WERI-Rb-1 (cell line): Measurements from ENCODE around the gene PTOV1.
A peak's percentile ranks its signal among the peaks of the same experiment; 100 is the strongest.

Source experiments
- DNase-seq: peaks from one replicate; pipeline ENCODE4 v3.0.0-alpha.2; 2020
- H3K27ac ChIP-seq: fragments of 250-450 bp; sonication (Bioruptor Pico); 2 replicates; pipeline ENCODE4 v1.5.1; 2020; ENCODE audit warnings: mild to moderate bottlenecking, moderate library complexity
- H3K27me3 ChIP-seq: fragments of 250-450 bp; sonication (Bioruptor Pico); 2 replicates; pipeline ENCODE4 v1.5.1; 2021; ENCODE audit warnings: mild to moderate bottlenecking, low read depth, moderate library complexity; ENCODE audit not compliant: insufficient read depth, severe bottlenecking
- H3K36me3 ChIP-seq: fragments of 250-450 bp; sonication (Bioruptor Pico); 2 replicates; pipeline ENCODE4 v1.5.1; 2020; ENCODE audit warnings: mild to moderate bottlenecking, moderate library complexity
- H3K4me3 ChIP-seq: 2 replicates; pipeline ENCODE4 v1.5.1; 2011; ENCODE audit warnings: low read depth, mild to moderate bottlenecking, control low read depth, low read length
- H3K9me3 ChIP-seq: fragments of 250-450 bp; sonication (Bioruptor Pico); 2 replicates; pipeline ENCODE4 v1.5.1; 2021; ENCODE audit warnings: mild to moderate bottlenecking, moderate library complexity; ENCODE audit not compliant: severe bottlenecking
- TF ChIP-seq, protein P1 (sequence below): IDR thresholded peaks from 2 replicates; pipeline ENCODE4 v1.5.1; 2011; ENCODE audit warnings: low read depth, mild to moderate bottlenecking, control low read depth, inconsistent platforms, low read length

The PTOV1 gene

DNA sequence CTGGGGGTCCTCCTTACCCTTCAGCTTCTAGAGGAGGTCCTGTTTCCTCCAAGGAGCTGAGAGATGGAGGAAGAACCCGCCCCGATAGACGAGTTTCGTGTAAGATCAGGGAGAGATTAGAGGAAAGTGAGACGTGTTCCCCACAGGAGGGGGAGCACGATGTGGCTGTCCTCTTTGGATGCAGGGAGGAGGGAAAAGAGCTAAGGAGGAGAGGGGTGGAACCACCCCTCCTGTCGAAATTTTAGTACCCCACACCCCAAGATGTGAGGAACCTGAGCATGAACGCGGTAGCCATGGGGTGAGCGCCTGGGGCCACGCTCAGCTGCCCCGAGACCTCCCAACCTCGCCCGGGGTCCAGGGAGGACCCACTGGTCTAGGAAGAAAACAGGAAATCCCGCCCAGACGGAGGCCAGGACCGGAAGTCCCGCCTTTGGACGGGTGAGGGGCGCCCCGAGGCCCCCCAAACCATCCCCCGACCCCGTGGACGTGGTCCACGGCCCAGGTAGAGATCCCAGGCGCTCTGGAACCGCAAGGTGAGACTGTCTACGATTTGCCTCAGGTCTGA is 25.0 kb downstream of the PTOV1 start:
- Histone ChIP-seq H3K36me3 (peaks cover 17% of the 10 kb centered on the region), H3K27me3 (no peaks in the 10 kb centered on the region), H3K27ac (peak overlapping the region; percentile 96), H3K4me3 (peak overlapping the region; percentile 78), H3K9me3 (no peaks in the 10 kb centered on the region)
- TF ChIP-seq, protein P1, sequence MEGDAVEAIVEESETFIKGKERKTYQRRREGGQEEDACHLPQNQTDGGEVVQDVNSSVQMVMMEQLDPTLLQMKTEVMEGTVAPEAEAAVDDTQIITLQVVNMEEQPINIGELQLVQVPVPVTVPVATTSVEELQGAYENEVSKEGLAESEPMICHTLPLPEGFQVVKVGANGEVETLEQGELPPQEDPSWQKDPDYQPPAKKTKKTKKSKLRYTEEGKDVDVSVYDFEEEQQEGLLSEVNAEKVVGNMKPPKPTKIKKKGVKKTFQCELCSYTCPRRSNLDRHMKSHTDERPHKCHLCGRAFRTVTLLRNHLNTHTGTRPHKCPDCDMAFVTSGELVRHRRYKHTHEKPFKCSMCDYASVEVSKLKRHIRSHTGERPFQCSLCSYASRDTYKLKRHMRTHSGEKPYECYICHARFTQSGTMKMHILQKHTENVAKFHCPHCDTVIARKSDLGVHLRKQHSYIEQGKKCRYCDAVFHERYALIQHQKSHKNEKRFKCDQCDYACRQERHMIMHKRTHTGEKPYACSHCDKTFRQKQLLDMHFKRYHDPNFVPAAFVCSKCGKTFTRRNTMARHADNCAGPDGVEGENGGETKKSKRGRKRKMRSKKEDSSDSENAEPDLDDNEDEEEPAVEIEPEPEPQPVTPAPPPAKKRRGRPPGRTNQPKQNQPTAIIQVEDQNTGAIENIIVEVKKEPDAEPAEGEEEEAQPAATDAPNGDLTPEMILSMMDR = no peak
- peak; percentile 56 for DNase-seq

GRCh38 chr19:49876422-49877019 is 25.6 kb downstream of the PTOV1 start:
- Histone ChIP-seq H3K27ac (peak overlapping the region; percentile 96), H3K36me3 (peaks cover 23% of the 10 kb centered on the region), H3K4me3 (peak overlapping the region; percentile 78), H3K9me3 (no peaks in the 10 kb centered on the region), H3K27me3 (no peaks in the 10 kb centered on the region)
- DNase-seq = peak; percentile 98
- TF ChIP-seq, protein P1 = no peak

DNA sequence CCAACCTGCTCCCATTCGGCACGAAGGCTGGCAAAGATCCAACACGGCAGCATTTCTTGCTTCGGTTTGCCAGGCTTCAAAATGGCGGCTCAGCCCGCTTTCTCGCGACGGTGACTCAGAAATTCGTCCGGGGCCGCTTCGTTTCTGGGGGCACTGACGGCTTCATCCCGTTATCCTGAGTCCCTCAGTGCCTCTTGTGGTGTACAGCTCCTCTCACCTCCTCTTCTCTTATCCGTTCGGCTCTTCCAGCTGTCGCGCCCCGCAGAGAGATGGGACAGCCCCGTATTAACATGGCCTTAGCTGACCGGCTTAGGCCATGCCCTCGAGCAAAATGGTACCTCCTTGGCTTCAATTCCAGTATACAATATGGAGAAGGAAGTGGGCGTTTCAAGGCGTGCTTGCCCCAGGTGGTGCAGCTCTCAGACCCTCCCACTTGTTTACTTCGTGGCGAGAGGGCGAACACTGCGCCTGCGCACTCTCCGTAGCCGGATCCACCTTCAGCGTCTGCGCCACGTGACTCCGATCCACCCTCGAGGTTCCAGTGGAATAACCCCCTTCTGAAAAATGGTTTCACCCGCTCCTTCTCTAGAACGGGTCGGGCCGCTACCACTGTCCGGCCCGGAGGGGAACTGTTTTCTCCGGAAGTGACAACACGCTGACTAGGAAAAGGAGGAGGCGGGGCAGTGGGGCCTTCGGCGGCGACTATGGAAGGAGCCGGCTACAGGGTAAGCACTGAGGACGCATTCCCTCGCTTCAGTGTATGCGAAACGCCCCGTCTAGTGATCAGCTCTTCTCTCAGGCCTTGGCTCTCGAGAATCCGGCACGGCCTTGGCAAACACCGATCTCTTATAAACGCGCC is 26.3 kb downstream of the PTOV1 start, which contains the start of the genes AKT1S1 and TBC1D17:
Gene AKT1S1 (minus strand): TSS at position 336 of the 859 bp plus-strand sequence. CDS start 4,060 bp downstream, outside the sequence.
Gene TBC1D17 (plus strand): TSS at position 683 of the 859 bp plus-strand sequence. CDS start 22 bp downstream, at position 705.
- peaks cover 31% of the 10 kb centered on the region for H3K36me3 ChIP-seq
- peak; percentile 98 for DNase-seq
- no peaks in the 10 kb centered on the region for H3K9me3 ChIP-seq
- H3K27ac ChIP-seq = peak within 1 kb of the TSS; percentile 96
- peak within 1 kb of the TSS; percentile 78 for H3K4me3 ChIP-seq
- TF ChIP-seq, protein P1 = no peak
- H3K27me3 ChIP-seq = no peaks in the 10 kb centered on the region

- no peaks in the 10 kb centered on the region for H3K9me3 ChIP-seq
- TF ChIP-seq, protein P1 = no peak
- peak; percentile 98 for DNase-seq
Measured at GRCh38 chr19:49877879-49878743, 27.2 kb downstream of the PTOV1 start.

GRCh38 chr19:49878744-49879070 is 27.7 kb downstream of the PTOV1 start:
- H3K4me3 ChIP-seq = no peak overlapping the region
- H3K9me3 ChIP-seq = no peaks in the 10 kb centered on the region
- TF ChIP-seq, protein P1 = no peak
- H3K27ac ChIP-seq = no peak overlapping the region
- H3K27me3 ChIP-seq = no peaks in the 10 kb centered on the region
- DNase-seq = no peak
- H3K36me3 ChIP-seq = peaks cover 45% of the 10 kb centered on the region

More at GRCh38 chr19:49877879-49878743, 27.2 kb downstream of the PTOV1 start:
- Histone ChIP-seq H3K27ac (peak overlapping the region; percentile 96), H3K36me3 (peaks cover 39% of the 10 kb centered on the region), H3K4me3 (peak overlapping the region; percentile 78), H3K27me3 (no peaks in the 10 kb centered on the region)
